ENCODE results near the gene ZNF878.
"Not testable (repeated sequence)": the region's sequence is repeated elsewhere in the genome, so short reads cannot be mapped to it uniquely, and the experiment has no call there.

The ZNF878 gene

DNA sequence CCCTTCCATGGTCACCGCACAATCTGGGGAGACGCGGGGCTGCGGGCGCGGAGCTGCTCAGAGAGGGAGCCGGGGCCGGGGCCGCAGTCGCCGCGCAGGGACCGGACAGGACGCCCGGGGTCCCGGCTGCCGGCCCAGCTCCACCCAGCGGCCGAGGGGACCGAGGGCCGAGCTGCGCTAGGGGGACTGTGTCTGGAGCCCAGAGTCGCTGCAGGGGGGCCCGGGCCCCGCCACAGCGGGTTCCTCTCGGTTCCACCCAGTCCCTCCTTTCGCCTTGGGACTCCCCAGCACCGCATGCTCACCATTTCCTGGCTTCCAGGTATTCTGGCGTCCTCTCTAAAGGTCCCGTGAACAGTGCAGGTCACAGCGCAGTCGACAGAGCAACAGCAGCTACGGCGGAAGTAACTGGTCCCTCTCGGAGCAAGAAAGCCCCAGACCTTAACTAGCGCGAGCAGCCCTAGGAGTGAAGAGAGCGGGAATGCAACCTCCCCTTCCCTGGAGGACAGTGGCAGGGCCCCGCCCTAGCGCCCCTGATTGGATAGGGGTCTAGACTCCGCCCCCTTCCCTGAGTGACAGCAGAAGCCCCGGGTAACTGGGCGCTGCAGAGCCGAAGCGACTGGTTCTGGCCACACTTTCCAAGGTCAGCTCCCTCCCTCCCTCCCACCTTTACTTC lies at the start of gene ZNF878:
ZNF878 (minus strand) TSS at position 465 of the 673 bp plus-strand sequence; CDS start at position 305, 160 bp downstream.
- Mint-ChIP-seq H3K27me3 (ENCODE audit: low read depth) (no peaks in the 10 kb centered on the region), H3K4me3 (peak within 1 kb of the TSS; percentile 78), H3K36me3 (ENCODE audit: low read depth) (peaks cover 3% of the 10 kb centered on the region), H3K9me3 (peaks cover 22% of the 10 kb centered on the region), H3K4me1 (ENCODE audit: low read depth) (peaks cover 4% of the 10 kb centered on the region), H3K27ac (no peak within 1 kb of the TSS)

DNA sequence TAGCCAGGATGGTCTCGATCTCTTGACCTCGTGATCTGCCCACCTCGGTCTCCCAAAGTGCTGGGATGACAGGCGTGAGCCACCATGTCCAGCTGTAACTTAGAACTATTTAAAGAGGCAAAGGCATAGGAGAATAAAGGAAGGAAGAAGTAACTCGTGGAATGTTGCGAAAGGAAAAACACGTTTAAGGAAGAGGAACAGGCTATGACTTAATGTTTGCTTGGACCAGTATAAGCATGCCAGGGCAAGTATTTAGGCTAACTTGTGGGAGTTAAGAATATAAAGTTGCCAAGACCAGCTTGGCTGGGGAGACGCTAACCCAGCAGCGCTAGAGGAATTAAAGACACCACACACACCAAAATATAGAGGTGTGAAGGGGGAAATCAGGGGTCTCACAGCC lies 45.3 kb upstream of the ZNF878 start:
- H3K4me1 Mint-ChIP-seq (ENCODE audit: low read depth): peaks cover 6% of the 10 kb centered on the region
- H3K36me3 Mint-ChIP-seq (ENCODE audit: low read depth): peaks cover 19% of the 10 kb centered on the region
- H3K27ac Mint-ChIP-seq: no peak overlapping the region
- no peaks in the 10 kb centered on the region for H3K27me3 Mint-ChIP-seq (ENCODE audit: low read depth)
- H3K4me3 Mint-ChIP-seq: no peak overlapping the region
- H3K9me3 Mint-ChIP-seq: peaks cover 62% of the 10 kb centered on the region

DNA sequence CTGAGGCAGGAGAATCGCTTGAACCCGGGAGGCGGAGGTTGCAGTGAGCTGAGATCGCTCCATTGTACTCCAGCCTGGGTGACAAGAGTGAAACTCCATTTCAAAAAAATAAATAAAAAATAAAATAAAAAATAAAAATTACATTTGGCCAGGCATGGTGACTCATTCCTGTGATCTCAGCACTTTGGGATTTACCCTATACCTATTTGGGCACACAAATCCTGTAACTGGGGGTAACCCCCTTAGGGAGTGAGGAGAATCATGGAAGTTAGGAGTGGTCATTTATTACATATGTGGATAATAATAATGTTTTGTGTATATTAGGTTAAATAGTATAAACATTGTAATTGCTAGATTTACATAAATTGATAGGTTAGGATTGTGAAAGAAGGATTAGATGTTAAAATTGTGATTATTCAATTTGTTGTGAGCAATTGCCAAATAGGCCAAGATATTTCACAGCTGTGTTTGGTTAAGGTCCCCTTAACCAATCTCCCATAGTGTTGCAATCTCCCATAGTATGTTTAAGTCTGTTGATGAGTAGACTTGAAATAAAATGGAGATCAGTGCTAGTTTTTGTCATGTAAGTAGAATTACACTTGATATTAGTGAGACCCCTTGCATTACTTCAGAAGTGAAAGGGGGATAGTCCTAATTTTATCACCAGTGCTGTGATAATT lies 42.5 kb upstream of the ZNF878 start:
- peaks cover 47% of the 10 kb centered on the region for H3K9me3 Mint-ChIP-seq
- H3K36me3 Mint-ChIP-seq (ENCODE audit: low read depth): peaks cover 19% of the 10 kb centered on the region
- no peak overlapping the region for H3K4me3 Mint-ChIP-seq
- H3K27me3 Mint-ChIP-seq (ENCODE audit: low read depth): no peaks in the 10 kb centered on the region
- peaks cover 10% of the 10 kb centered on the region for H3K4me1 Mint-ChIP-seq (ENCODE audit: low read depth)
- H3K27ac Mint-ChIP-seq: no peak overlapping the region

DNA sequence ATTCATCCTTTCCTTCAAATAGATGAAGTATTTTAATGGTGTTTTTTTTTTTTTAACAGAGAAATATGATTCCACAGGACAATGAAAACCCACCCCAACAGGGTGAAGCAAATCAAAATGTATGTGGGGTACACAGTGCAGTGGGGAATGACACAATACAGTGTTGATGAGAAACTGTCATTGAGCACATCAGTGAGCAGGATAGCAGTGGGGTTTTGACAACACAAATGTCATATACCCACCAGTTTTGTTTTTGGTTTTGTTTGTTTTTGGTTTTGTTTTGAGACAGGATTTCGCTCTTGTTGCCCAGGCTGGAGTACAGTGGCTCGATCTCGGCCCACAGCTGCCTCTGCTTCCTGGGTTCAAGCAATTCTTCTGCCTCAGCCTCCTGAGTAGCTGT lies 41.0 kb upstream of the ZNF878 start:
- no peaks in the 10 kb centered on the region for H3K27me3 Mint-ChIP-seq (ENCODE audit: low read depth)
- H3K36me3 Mint-ChIP-seq (ENCODE audit: low read depth): peaks cover 14% of the 10 kb centered on the region
- H3K9me3 Mint-ChIP-seq: peaks cover 37% of the 10 kb centered on the region
- no peak overlapping the region for H3K27ac Mint-ChIP-seq
- no peak overlapping the region for H3K4me3 Mint-ChIP-seq
- peaks cover 10% of the 10 kb centered on the region for H3K4me1 Mint-ChIP-seq (ENCODE audit: low read depth)

DNA sequence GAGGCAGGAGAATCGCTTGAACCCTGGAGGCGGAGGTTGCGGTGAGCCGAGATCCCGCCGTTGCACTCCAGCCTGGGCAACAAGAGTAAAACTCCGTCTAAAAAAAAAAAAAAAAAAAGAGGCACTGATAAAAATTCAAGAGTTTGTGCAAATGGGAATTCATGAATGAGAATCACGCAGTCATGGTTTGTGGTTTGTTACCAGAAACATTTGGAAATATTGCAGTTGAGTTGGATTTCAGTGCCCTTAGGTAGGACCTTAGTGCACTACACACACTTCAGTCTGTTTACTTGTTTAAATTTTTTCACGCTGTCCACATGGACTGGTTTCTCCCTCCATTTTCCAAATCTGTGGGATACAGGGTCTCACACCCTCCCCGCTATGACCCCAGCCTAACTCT lies 40.2 kb upstream of the ZNF878 start:
- Mint-ChIP-seq H3K4me1 (ENCODE audit: low read depth) (peaks cover 10% of the 10 kb centered on the region), H3K4me3 (peak overlapping the region; percentile 73), H3K27ac (no peak overlapping the region)

DNA sequence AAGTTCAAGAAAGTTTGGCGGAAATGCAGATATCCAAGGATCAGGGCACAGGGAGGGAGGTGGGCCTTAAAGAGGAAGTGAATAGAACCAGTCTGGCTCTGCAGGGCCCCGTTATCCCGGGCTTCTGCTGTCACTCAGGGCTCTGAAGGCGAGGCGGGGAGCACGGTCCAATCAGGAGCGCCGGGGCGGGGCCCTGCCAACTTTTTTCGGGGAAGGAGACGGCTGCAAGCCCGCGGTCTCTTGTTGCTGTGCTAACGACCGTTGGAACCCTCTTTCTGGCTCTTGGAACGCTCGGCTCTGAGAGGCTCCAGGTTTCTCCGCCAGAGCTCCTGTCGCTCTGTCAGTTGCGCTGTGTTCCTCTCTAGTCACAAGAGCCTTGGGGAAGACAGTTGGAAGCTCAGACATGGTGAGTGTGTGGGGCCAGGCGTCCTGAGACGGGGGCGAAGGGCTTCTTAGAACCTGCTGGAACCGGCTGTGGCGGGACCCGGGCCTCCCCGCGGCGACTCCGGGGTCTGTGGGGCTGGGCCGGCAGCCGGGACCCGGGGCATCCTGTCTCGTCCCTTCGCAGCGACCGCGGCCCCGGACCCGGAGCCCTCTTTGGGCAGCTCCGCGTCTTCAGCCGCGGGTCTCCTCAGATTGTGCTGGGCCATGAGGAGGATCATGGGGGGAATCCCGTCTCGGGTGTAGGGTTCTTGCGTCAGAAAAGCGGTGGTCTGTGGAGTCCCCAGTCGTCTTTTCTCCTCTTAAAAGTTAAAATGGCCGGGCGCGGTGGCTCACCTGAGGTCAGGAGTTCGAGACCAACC lies 39.5 kb upstream of the ZNF878 start:
- Mint-ChIP-seq H3K4me3 (peak overlapping the region; percentile 83), H3K36me3 (ENCODE audit: low read depth) (peaks cover 10% of the 10 kb centered on the region), H3K9me3 (peaks cover 37% of the 10 kb centered on the region), H3K27me3 (ENCODE audit: low read depth) (no peaks in the 10 kb centered on the region), H3K27ac (peak overlapping the region; percentile 73), H3K4me1 (ENCODE audit: low read depth) (peaks cover 10% of the 10 kb centered on the region)

More for the DNA sequence above, 40.2 kb upstream of the ZNF878 start:
- H3K36me3 Mint-ChIP-seq (ENCODE audit: low read depth): peaks cover 12% of the 10 kb centered on the region
- peaks cover 36% of the 10 kb centered on the region for H3K9me3 Mint-ChIP-seq
- no peaks in the 10 kb centered on the region for H3K27me3 Mint-ChIP-seq (ENCODE audit: low read depth)

DNA sequence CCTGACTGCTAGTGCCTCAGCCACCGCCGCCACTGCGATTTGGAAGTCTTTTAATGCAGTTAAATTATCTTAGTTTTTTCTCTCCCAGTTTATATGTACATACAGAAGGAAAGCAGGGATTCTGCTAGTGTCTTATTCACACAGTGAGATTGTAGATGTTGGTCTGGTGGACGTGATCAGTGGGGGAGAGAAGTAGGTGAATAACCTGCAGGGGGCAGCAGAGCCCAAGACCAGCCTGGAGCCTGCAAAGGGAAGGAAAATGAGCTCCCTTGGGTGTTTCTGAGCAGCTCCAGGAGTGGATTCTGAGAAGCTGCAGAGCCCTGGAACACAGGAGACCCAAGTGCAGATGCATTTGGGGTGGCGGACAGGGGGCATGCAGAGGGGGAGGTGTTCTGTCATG lies 38.0 kb upstream of the ZNF878 start:
- no peak overlapping the region for H3K27ac Mint-ChIP-seq
- H3K4me3 Mint-ChIP-seq: peak overlapping the region; percentile 52

DNA sequence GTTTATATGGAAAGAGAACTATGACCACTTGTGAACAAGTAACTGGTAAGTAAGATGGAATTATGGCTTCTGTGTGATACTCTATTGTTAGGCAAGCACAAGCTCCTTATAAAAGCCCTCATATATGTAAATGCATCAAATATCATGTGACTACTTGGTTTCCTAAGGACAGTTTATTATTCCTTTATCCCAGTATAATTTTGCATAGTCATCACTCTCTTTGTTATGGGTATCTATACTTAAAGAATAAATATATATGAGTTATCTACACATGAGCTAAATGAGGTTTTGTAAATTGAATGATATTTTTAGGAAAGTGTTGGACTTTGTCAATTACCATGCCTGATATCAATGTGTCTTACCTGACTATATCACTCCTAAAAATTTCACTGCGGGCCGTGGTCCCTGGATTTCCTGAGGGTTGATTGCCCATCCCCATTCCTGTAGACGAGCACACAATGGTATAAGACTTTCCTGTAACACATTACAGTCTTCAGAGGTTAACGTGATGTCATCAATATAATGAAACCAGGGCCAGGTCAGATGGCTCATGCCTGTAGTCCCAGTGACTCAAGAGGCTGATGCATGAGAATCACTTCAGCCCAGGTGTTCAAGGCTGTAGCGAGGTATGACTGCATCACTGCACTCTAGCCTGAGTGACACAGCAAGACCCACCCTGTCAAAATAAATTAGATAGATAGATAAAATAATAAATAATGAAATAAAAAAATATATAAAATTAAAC lies 32.5 kb upstream of the ZNF878 start:
- Mint-ChIP-seq H3K4me3 (no peak overlapping the region), H3K36me3 (ENCODE audit: low read depth) (no peaks in the 10 kb centered on the region), H3K9me3 (peaks cover 33% of the 10 kb centered on the region), H3K4me1 (ENCODE audit: low read depth) (no peaks in the 10 kb centered on the region), H3K27ac (no peak overlapping the region), H3K27me3 (ENCODE audit: low read depth) (no peaks in the 10 kb centered on the region)

More for the DNA sequence above, 38.0 kb upstream of the ZNF878 start:
- H3K27me3 Mint-ChIP-seq (ENCODE audit: low read depth): no peaks in the 10 kb centered on the region
- H3K36me3 Mint-ChIP-seq (ENCODE audit: low read depth): peaks cover 6% of the 10 kb centered on the region
- peaks cover 31% of the 10 kb centered on the region for H3K9me3 Mint-ChIP-seq
- peaks cover 10% of the 10 kb centered on the region for H3K4me1 Mint-ChIP-seq (ENCODE audit: low read depth)

DNA sequence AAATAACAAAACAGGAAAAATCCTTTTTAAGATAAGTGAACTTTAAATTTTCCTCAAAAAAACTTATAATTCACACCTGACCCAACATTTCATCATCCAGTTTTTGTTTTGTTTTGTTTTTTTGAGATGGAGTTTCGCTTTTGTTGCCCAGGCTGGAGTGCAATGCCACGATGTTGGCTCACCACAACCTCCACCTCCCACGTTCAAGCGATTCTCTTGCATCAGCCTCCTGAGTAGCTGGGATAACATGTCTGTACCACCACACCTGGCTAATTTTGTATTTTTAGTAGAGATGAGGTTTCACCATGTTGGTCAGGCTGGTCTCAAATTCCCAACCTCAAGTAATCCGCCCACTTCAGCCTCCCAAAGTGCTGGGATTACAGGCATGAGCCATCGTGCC lies 30.6 kb upstream of the ZNF878 start:
- H3K4me1 Mint-ChIP-seq (ENCODE audit: low read depth); H3K36me3 Mint-ChIP-seq (ENCODE audit: low read depth); H3K27me3 Mint-ChIP-seq (ENCODE audit: low read depth); H3K27ac Mint-ChIP-seq; H3K4me3 Mint-ChIP-seq: not testable (repeated sequence)
- peaks cover 38% of the 10 kb centered on the region for H3K9me3 Mint-ChIP-seq

DNA sequence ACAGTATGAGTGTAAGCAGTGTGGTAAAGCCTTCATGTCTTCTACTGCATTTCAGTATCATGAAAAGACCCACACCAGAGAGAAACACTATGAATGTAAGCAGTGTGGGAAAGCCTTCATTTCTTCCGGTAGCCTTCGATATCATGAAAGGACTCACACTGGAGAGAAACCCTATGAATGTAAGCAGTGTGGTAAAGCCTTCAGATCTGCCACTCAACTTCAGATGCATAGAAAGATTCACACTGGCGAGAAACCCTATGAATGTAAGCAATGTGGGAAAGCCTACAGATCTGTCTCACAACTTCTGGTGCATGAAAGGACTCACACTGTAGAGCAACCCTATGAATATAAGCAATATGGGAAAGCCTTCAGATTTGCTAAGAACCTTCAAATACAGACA lies 24.6 kb upstream of the ZNF878 start:
- H3K27me3 Mint-ChIP-seq (ENCODE audit: low read depth): no peaks in the 10 kb centered on the region
- H3K9me3 Mint-ChIP-seq: peaks cover 57% of the 10 kb centered on the region
- H3K4me1 Mint-ChIP-seq (ENCODE audit: low read depth): no peaks in the 10 kb centered on the region
- H3K4me3 Mint-ChIP-seq: no peak overlapping the region
- no peak overlapping the region for H3K27ac Mint-ChIP-seq
- peaks cover 22% of the 10 kb centered on the region for H3K36me3 Mint-ChIP-seq (ENCODE audit: low read depth)

DNA sequence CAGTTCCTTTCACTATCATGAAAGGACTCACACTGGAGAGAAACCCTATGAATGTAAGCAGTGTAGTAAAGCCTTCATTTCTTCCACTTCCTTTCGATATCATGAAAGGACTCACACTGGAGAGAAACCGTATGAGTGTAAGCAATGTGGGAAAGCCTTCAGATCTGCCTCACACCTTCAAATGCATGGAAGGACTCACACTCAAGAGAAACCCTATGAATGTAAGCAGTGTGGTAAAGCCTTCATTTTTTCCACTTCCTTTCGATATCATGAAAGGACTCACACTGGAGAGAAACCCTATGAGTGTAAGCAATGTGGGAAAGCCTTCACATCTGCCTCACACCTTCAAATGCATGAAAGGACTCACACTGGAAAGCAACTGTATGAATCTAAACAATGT lies 23.6 kb upstream of the ZNF878 start:
- Mint-ChIP-seq H3K36me3 (ENCODE audit: low read depth) (peaks cover 22% of the 10 kb centered on the region), H3K9me3 (peaks cover 54% of the 10 kb centered on the region)
- not testable (repeated sequence) for H3K4me1 Mint-ChIP-seq (ENCODE audit: low read depth); H3K4me3 Mint-ChIP-seq; H3K27me3 Mint-ChIP-seq (ENCODE audit: low read depth); H3K27ac Mint-ChIP-seq

DNA sequence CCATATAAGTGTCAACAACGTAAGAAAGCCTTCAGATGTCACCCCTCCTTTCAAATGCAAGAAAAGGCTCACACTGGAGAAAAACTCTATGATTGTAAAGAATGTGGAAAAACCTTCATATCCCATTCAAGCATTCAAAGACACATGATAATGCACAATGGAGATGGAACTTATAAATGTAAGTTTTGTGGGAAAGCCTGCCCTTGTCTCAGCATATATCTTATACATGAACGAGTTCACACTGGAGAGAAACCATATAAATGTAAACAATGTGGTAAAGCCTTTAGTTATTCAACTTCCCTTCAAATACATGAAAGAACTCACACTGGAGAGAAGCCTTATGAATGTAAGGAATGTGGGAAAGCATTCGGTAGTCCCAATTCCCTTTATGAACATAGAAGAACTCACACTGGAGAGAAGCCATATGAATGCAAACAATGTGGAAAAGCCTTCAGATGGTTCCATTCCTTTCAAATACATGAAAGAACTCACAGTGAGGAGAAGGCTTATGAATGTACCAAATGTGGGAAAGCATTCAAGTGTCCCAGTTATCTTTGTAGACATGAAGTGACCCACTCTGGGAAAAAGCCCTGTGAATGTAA lies 22.9 kb upstream of the ZNF878 start:
- Mint-ChIP-seq H3K9me3 (peaks cover 55% of the 10 kb centered on the region), H3K27me3 (ENCODE audit: low read depth) (no peaks in the 10 kb centered on the region), H3K27ac (no peak overlapping the region), H3K4me1 (ENCODE audit: low read depth) (no peaks in the 10 kb centered on the region), H3K4me3 (no peak overlapping the region), H3K36me3 (ENCODE audit: low read depth) (peaks cover 22% of the 10 kb centered on the region)

DNA sequence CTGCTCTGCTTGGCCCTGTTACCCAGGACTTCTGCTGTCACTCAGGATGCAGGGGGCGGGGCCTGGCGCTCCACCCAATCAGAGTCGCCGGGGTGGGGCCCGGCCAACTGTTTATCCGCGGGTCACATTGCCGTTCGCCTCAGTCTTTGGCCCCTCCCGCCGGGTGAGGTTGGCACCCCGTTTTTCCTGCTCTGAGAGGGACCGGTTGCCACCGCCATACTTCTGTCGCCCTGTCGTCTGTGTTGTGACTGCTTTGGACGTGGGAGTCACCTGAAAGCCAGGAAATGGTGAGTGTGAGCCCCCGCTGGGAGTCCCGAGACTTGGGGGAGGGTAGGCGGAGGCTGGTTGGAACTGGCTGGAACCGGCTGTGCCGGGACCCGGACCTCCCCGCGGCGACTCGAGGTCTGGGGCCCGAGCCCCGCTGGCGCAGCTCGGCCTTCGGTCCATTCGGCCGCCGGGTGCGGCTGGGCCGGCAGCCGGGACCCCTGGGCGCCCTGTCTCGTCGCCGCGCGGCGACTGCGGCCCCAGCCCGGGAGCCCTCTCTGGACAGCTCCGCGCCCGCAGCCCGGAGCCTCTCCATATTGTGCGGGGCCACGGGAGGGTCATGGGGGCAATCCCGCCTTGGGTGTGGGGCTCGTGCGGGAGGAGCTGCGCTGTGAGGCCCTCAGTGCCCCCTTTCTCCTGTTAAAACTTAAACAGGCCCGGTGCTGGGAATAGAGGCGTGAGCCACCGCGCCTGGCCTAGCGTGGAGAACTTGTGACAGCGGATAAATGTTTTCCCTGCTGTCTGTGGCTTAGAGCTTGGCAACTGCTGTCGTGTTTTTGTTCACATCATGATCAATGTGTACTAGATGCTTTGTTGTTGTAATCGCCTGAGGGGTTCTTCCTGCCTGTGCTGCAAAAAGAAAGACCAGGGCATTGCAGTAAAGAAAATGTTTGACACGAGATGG lies 12.1 kb upstream of the ZNF878 start, which contains the start of gene ZNF844:
ZNF844 (plus strand) TSS at position 142 of the 949 bp plus-strand sequence; CDS start at position 285, 143 bp downstream.
- Mint-ChIP-seq H3K4me3 (peak within 1 kb of the TSS; percentile 58), H3K27me3 (ENCODE audit: low read depth) (no peaks in the 10 kb centered on the region), H3K27ac (peak within 1 kb of the TSS; percentile 62), H3K36me3 (ENCODE audit: low read depth) (no peaks in the 10 kb centered on the region), H3K4me1 (ENCODE audit: low read depth) (no peaks in the 10 kb centered on the region), H3K9me3 (peaks cover 7% of the 10 kb centered on the region)

All from T-helper 1 cell treated with Interleukin-12 subunit alpha and Interleukin-12 subunit beta and Interleukin-4 antibody, amounts not matched to agents 30 μg/mL and 1 μg/mL, for 36 hours (primary cell).